PC-3 (cell line): ENCODE results near the gene MAP7. TPM values are rescaled to one million over a fixed set of nuclear protein-coding genes. Genes with fewer than 3 reads are reported as not detected.

Source experiments
- ATAC-seq: fragments of 200-7000 bp; cut with Tn5 transposase; 2 replicates; pipeline ENCODE4 v1.9.1; 2020; ENCODE audit warnings: mild to moderate bottlenecking, moderate library complexity
- BruUV-seq: library from RNA; stranded (reverse); fragments of 400-500 nt; replicated peaks from 2 replicates; lab custom pipeline; 2021; lab: Mats Ljungman, UMichigan
- CTCF ChIA-PET: fragments of 300-600 bp; sonication (Branson Sonifier 250); formaldehyde crosslinking; loops from one replicate; lab custom pipeline; 2022; ENCODE audit warnings: antibody characterized with exemption; lab: Charles Lee
- POLR2A ChIA-PET: fragments of 300-600 bp; sonication (Branson Sonifier 250); formaldehyde crosslinking; loops from one replicate; lab custom pipeline; 2022; ENCODE audit warnings: antibody characterized with exemption; ENCODE audit not compliant: unreplicated experiment; lab: Charles Lee
- DNase-seq: peaks from one replicate; pipeline ENCODE4 v3.0.0-alpha.2; 2015
- H2AFZ ChIP-seq: fragments of 300-600 bp; sonication (generic); 2 replicates; pipeline ENCODE4 v1.6.0; 2016; ENCODE audit warnings: antibody characterized with exemption, low read length
- H3F3A ChIP-seq: fragments of 300-600 bp; sonication (generic); one replicate; pipeline ENCODE4 v1.6.0; 2017; ENCODE audit warnings: antibody characterized with exemption, low read length, control low read depth, mild to moderate bottlenecking; ENCODE audit not compliant: unreplicated experiment
- H3K27ac ChIP-seq: fragments of 300-600 bp; sonication (generic); 2 replicates; pipeline ENCODE4 v1.5.1; 2016; ENCODE audit warnings: mild to moderate bottlenecking, low read length
- H3K27me3 ChIP-seq: fragments of 300-600 bp; sonication (generic); 2 replicates; pipeline ENCODE4 v1.6.1; 2016; ENCODE audit warnings: low read length, mixed read lengths
- H3K36me3 ChIP-seq: fragments of 300-600 bp; sonication (generic); 2 replicates; pipeline ENCODE4 v1.6.1; 2016; ENCODE audit warnings: low read depth, mixed run types, low read length, mixed read lengths
- H3K4me1 ChIP-seq: fragments of 300-600 bp; sonication (generic); 2 replicates; pipeline ENCODE4 v1.5.1; 2016; ENCODE audit warnings: low read length; ENCODE audit not compliant: insufficient read depth
- H3K4me2 ChIP-seq: fragments of 300-600 bp; sonication (generic); 2 replicates; pipeline ENCODE4 v1.6.0; 2016; ENCODE audit warnings: low read length
- H3K4me3 ChIP-seq: fragments of 300-600 bp; sonication (generic); 2 replicates; pipeline ENCODE4 v1.5.1; 2016; ENCODE audit warnings: mild to moderate bottlenecking, low read length, mixed read lengths
- H3K79me2 ChIP-seq: fragments of 300-600 bp; sonication (generic); 2 replicates; pipeline ENCODE4 v1.6.1; 2017; ENCODE audit warnings: low read length, mixed read lengths
- H3K9ac ChIP-seq: fragments of 300-600 bp; sonication (generic); 2 replicates; pipeline ENCODE4 v1.6.0; 2016; ENCODE audit warnings: mild to moderate bottlenecking, low read length
- H3K9me2 ChIP-seq: fragments of 300-600 bp; sonication (generic); replicated peaks from 2 replicates; pipeline ENCODE4 v1.6.1; 2016; ENCODE audit warnings: mixed run types, low read length, mixed read lengths
- H3K9me3 ChIP-seq: fragments of 300-600 bp; sonication (generic); 2 replicates; pipeline ENCODE4 v1.6.1; 2016; ENCODE audit warnings: low read length, mixed read lengths
- H4K20me1 ChIP-seq: fragments of 300-600 bp; sonication (generic); 2 replicates; pipeline ENCODE4 v1.6.1; 2016; ENCODE audit warnings: low read length, mixed read lengths
- EZH2 ChIP-seq: fragments of 300-600 bp; sonication (generic); IDR thresholded peaks from one replicate; pipeline ENCODE4 v1.6.1; 2017; ENCODE audit warnings: antibody characterized with exemption, mild to moderate bottlenecking, low read length; ENCODE audit not compliant: unreplicated experiment
- EZH2phosphoT487 ChIP-seq: fragments of 300-600 bp; sonication (generic); IDR thresholded peaks from 2 replicates; pipeline ENCODE4 v1.6.1; 2018; ENCODE audit warnings: mild to moderate bottlenecking, antibody characterized with exemption, low read length, borderline replicate concordance
- intact Hi-C: fragments of 100-400 bp; cut with micrococcal nuclease; formaldehyde crosslinking; loops from 2 replicates; pipeline ENCODE4 v1.9.0; 2023
- total RNA-seq: library from RNA; depleted of rRNA; stranded (reverse); fragments of >200 nt; gene quantifications from 2 replicates; pipeline ENCODE4 v1.2.3, GENCODE V29; 2014
- TF ChIP-seq, protein P1 (sequence below): fragments of 300-600 bp; sonication (generic); conservative IDR thresholded peaks from 2 replicates; pipeline ENCODE4 v1.5.1; 2017; ENCODE audit warnings: antibody characterized with exemption, low read depth, mild to moderate bottlenecking, low read length

The MAP7 gene
- total RNA-seq, 1 experiment from 2014 or later: 13.9 TPM

DNA sequence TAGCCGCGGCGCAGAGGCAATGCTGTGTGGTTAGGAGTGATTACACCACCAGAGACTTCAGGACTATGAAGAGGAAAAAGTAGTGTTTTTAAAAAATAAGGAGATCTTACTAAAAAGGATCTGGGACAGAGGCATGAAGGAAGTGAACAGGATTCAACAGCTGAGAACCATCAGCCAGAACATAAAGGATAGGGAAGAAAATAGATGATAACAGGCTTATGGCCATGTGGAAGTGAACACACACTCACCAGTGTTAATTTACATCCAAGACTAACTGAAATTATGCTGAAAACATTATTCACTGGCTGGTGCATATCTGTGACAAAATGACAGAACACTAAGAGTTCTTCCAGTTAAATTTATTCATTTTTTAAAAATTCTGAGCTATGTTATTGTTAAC, 213.1 kb downstream of the MAP7 start:
- no peak for TF ChIP-seq EZH2phosphoT487
- no peak for TF ChIP-seq EZH2
- TF ChIP-seq, protein P1, sequence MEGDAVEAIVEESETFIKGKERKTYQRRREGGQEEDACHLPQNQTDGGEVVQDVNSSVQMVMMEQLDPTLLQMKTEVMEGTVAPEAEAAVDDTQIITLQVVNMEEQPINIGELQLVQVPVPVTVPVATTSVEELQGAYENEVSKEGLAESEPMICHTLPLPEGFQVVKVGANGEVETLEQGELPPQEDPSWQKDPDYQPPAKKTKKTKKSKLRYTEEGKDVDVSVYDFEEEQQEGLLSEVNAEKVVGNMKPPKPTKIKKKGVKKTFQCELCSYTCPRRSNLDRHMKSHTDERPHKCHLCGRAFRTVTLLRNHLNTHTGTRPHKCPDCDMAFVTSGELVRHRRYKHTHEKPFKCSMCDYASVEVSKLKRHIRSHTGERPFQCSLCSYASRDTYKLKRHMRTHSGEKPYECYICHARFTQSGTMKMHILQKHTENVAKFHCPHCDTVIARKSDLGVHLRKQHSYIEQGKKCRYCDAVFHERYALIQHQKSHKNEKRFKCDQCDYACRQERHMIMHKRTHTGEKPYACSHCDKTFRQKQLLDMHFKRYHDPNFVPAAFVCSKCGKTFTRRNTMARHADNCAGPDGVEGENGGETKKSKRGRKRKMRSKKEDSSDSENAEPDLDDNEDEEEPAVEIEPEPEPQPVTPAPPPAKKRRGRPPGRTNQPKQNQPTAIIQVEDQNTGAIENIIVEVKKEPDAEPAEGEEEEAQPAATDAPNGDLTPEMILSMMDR: no peak
- ChIA-PET CTCF (no interaction called here), POLR2A (no interaction called here)
- Histone ChIP-seq H3K9ac (no peak overlapping the region), H3F3A (no peaks in the 10 kb centered on the region), H4K20me1 (no peaks in the 10 kb centered on the region), H3K27ac (no peak overlapping the region), H3K79me2 (no peaks in the 10 kb centered on the region), H3K4me3 (no peak overlapping the region), H3K27me3 (no peaks in the 10 kb centered on the region), H3K9me2 (no peaks in the 10 kb centered on the region), H3K36me3 (no peaks in the 10 kb centered on the region), H2AFZ (no peak overlapping the region), H3K4me2 (no peak overlapping the region), H3K4me1 (peaks cover 4% of the 10 kb centered on the region; the same call in 1 of the 2 replicates), H3K9me3 (no peaks in the 10 kb centered on the region)
- no TSS peak for BruUV-seq
- ATAC-seq: no peak
- intact Hi-C loops: no loop called here
- DNase-seq: no peak

DNA sequence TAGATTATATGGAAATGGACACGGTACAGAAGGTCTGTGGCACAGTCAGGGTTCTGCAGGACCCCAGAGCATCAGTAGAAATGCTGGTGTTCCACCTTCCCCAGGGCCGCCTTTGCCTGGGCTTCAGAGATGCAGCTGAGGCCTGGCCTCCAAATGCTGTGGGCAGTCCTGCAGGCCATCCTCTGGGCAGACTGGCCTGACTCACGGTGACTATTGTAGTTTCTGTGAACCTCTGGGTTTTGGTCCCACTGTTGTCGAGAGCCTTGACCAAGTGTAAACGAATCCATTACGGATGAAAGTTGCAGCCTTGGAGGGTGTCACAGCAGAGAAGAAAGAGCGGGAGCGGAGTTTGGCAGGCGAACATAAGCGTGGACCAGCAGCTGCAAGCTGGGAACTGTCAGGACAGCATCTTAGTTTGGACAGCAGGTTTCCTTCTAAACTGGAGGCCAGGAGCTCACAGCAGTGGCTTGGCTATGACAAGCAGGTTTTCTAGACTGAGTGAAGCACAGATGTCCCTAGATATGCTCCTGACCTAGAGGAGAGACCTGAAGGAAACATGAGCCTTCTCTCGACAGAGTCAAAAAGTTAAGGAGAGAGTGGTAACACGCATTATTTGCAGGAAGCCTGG, 214.4 kb downstream of the MAP7 start:
- Histone ChIP-seq H3K79me2 (no peaks in the 10 kb centered on the region), H3K9ac (no peak overlapping the region), H2AFZ (no peak overlapping the region), H3K4me1 (peaks cover 4% of the 10 kb centered on the region; the same call in 1 of the 2 replicates), H3K27me3 (no peaks in the 10 kb centered on the region), H3K4me2 (no peak overlapping the region), H3K9me2 (no peaks in the 10 kb centered on the region), H3F3A (no peaks in the 10 kb centered on the region), H3K4me3 (no peak overlapping the region), H4K20me1 (no peaks in the 10 kb centered on the region), H3K9me3 (no peaks in the 10 kb centered on the region), H3K27ac (no peak overlapping the region), H3K36me3 (no peaks in the 10 kb centered on the region)
- POLR2A ChIA-PET: no interaction called here
- TF ChIP-seq, protein P1: no peak
- TF ChIP-seq EZH2phosphoT487 (no peak), EZH2 (no peak)
- no TSS peak for BruUV-seq
- ATAC-seq (no peak), DNase-seq (no peak)
- intact Hi-C loops: no loop called here
- CTCF ChIA-PET: no interaction called here

DNA sequence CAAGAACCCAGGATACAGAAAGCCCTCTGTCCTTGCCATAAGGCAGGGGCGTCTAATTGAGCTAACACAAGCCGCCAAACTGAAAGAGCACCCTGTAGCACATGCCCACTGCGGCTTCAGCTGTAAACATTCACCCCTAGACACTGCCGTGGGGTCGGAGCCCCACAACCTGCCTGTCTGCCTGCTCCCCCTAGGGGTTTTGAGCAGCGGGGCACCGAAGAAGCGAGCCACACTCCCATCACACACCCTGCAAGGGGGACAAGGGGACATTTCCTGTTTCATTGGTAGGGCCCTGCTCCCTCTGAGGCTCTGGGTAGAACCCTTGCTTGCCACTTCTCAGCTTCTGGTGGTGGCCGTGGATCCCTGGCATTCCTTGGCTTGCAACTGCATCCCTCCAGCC, 215.4 kb downstream of the MAP7 start:
- Histone ChIP-seq H3F3A (no peaks in the 10 kb centered on the region), H3K79me2 (no peaks in the 10 kb centered on the region), H3K9ac (no peak overlapping the region), H3K27ac (no peak overlapping the region), H3K4me3 (no peak overlapping the region), H3K9me3 (no peaks in the 10 kb centered on the region), H4K20me1 (no peaks in the 10 kb centered on the region), H3K36me3 (no peaks in the 10 kb centered on the region), H3K4me2 (no peak overlapping the region), H3K27me3 (no peaks in the 10 kb centered on the region), H3K9me2 (no peaks in the 10 kb centered on the region), H3K4me1 (peaks cover 4% of the 10 kb centered on the region; the same call in 1 of the 2 replicates), H2AFZ (no peak overlapping the region)
- BruUV-seq: no TSS peak
- ChIA-PET POLR2A (no interaction called here), CTCF (no interaction called here)
- intact Hi-C loops: no loop called here
- ATAC-seq: no peak
- DNase-seq: no peak
- TF ChIP-seq, protein P1: 0 out of 2 replicates have a peak, but pooled peaks have one; percentile 25
- TF ChIP-seq EZH2phosphoT487: no peak
- no peak for TF ChIP-seq EZH2
